ENCODE data around the gene SDC3.
A peak's percentile ranks its signal among the peaks of the same experiment; 100 is the strongest.

The SDC3 gene

GRCh38 chr1:30927448-30927847 is 18.9 kb upstream of the SDC3 start:
- Histone ChIP-seq H4K8ac (ENCODE audit: low read depth, low read length) (no peak overlapping the region), H3K4ac (ENCODE audit: low read depth, low read length) (no peak overlapping the region), H2BK5ac (ENCODE audit: low read length) (no peak overlapping the region), H3K4me2 (ENCODE audit: low read length) (no peak overlapping the region), H3K56ac (ENCODE audit: low read length) (no peak overlapping the region), H3K79me2 (ENCODE audit: control insufficient read depth, insufficient read depth, low read length) (no peaks in the 10 kb centered on the region), H3K9ac (ENCODE audit: low read length) (no peak overlapping the region), H3K18ac (ENCODE audit: low read length) (no peak overlapping the region), H3K4me1 (ENCODE audit: control insufficient read depth, low read depth, low read length) (no peaks in the 10 kb centered on the region), H3K4me3 (ENCODE audit: low read length) (no peak overlapping the region), H3K36me3 (ENCODE audit: control insufficient read depth, insufficient read depth, low read length) (peaks cover 2% of the 10 kb centered on the region), H3K79me1 (ENCODE audit: low read length) (no peaks in the 10 kb centered on the region), H2BK120ac (ENCODE audit: low read depth, low read length) (no peak overlapping the region), H2BK15ac (replicated peaks; ENCODE audit: low read depth) (no peak overlapping the region), H4K5ac (ENCODE audit: low read length) (no peak overlapping the region), H3K27ac (ENCODE audit: low read depth, low read length) (no peak overlapping the region), H2AK5ac (ENCODE audit: low read length) (no peak overlapping the region), H3K27me3 (ENCODE audit: insufficient read depth, low read length, poor library complexity) (no peaks in the 10 kb centered on the region), H3K23ac (ENCODE audit: low read length) (no peak overlapping the region)
- no CpG with 5 or more reads among the region's 3 CpGs for WGBS (ENCODE audit: extremely low coverage, insufficient coverage, low lambda C conversion rate)
- no peak for DNase-seq

DNA sequence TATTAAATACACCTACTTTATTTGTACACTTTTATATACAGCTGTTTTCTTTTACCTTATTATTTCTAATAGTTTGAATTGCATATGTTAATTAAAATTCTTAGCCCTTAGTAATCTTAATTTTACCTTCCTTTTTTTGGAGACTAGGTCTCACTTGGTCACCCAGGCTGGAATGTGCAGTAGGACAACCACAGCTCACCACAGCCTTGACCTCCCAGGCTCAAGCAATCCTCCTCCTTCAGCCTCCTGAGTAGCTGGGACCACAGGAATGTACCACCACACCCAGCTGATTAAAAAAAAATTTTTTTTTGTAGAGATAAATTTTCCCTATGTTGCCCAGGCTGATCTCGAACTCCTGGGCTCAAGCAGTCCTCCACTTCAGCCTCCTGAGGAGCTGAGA is 15.0 kb upstream of the SDC3 start:
- no CpG with 5 or more reads among the region's 1 CpG for WGBS (ENCODE audit: extremely low coverage, insufficient coverage, low lambda C conversion rate)
- no peak overlapping the region for H3K18ac ChIP-seq (ENCODE audit: low read length)
- DNase-seq, result no peak

GRCh38 chr1:30920827-30921226 is 12.3 kb upstream of the SDC3 start:
- WGBS (ENCODE audit: extremely low coverage, insufficient coverage, low lambda C conversion rate), result no CpG with 5 or more reads among the region's 7 CpGs
- H3K4me1 ChIP-seq (ENCODE audit: control insufficient read depth, low read depth, low read length), result peaks cover 2% of the 10 kb centered on the region
- H2AK5ac ChIP-seq (ENCODE audit: low read length), result no peak overlapping the region
- no peak overlapping the region for H3K27ac ChIP-seq (ENCODE audit: low read depth, low read length)
- H3K79me2 ChIP-seq (ENCODE audit: control insufficient read depth, insufficient read depth, low read length), result no peaks in the 10 kb centered on the region
- H3K36me3 ChIP-seq (ENCODE audit: control insufficient read depth, insufficient read depth, low read length), result no peaks in the 10 kb centered on the region
- no peak overlapping the region for H3K18ac ChIP-seq (ENCODE audit: low read length)
- H3K9ac ChIP-seq (ENCODE audit: low read length), result no peak overlapping the region
- H4K5ac ChIP-seq (ENCODE audit: low read length), result no peak overlapping the region
- no peak overlapping the region for H2BK120ac ChIP-seq (ENCODE audit: low read depth, low read length)
- no peak overlapping the region for H3K4me3 ChIP-seq (ENCODE audit: low read length)
- no peak for DNase-seq
- no peak overlapping the region for H2BK15ac ChIP-seq (replicated peaks; ENCODE audit: low read depth)
- no peak overlapping the region for H2BK5ac ChIP-seq (ENCODE audit: low read length)
- H3K27me3 ChIP-seq (ENCODE audit: insufficient read depth, low read length, poor library complexity), result no peaks in the 10 kb centered on the region
- H3K79me1 ChIP-seq (ENCODE audit: low read length), result no peaks in the 10 kb centered on the region
- H3K23ac ChIP-seq (ENCODE audit: low read length), result no peak overlapping the region
- no peak overlapping the region for H3K4ac ChIP-seq (ENCODE audit: low read depth, low read length)
- no peak overlapping the region for H3K56ac ChIP-seq (ENCODE audit: low read length)
- H4K8ac ChIP-seq (ENCODE audit: low read depth, low read length), result no peak overlapping the region
- H3K4me2 ChIP-seq (ENCODE audit: low read length), result no peak overlapping the region

More for the DNA sequence above, 15.0 kb upstream of the SDC3 start:
- Histone ChIP-seq H3K4me1 (ENCODE audit: control insufficient read depth, low read depth, low read length) (peaks cover 2% of the 10 kb centered on the region), H3K4ac (ENCODE audit: low read depth, low read length) (no peak overlapping the region), H4K5ac (ENCODE audit: low read length) (no peak overlapping the region), H3K36me3 (ENCODE audit: control insufficient read depth, insufficient read depth, low read length) (no peaks in the 10 kb centered on the region), H3K4me3 (ENCODE audit: low read length) (no peak overlapping the region), H3K27me3 (ENCODE audit: insufficient read depth, low read length, poor library complexity) (no peaks in the 10 kb centered on the region), H3K23ac (ENCODE audit: low read length) (no peak overlapping the region), H3K4me2 (ENCODE audit: low read length) (no peak overlapping the region), H3K79me1 (ENCODE audit: low read length) (no peaks in the 10 kb centered on the region), H2AK5ac (ENCODE audit: low read length) (no peak overlapping the region), H2BK15ac (replicated peaks; ENCODE audit: low read depth) (no peak overlapping the region), H2BK5ac (ENCODE audit: low read length) (no peak overlapping the region), H3K9ac (ENCODE audit: low read length) (no peak overlapping the region), H2BK120ac (ENCODE audit: low read depth, low read length) (no peak overlapping the region), H4K8ac (ENCODE audit: low read depth, low read length) (no peak overlapping the region), H3K56ac (ENCODE audit: low read length) (no peak overlapping the region), H3K79me2 (ENCODE audit: control insufficient read depth, insufficient read depth, low read length) (no peaks in the 10 kb centered on the region), H3K27ac (ENCODE audit: low read depth, low read length) (no peak overlapping the region)

DNA sequence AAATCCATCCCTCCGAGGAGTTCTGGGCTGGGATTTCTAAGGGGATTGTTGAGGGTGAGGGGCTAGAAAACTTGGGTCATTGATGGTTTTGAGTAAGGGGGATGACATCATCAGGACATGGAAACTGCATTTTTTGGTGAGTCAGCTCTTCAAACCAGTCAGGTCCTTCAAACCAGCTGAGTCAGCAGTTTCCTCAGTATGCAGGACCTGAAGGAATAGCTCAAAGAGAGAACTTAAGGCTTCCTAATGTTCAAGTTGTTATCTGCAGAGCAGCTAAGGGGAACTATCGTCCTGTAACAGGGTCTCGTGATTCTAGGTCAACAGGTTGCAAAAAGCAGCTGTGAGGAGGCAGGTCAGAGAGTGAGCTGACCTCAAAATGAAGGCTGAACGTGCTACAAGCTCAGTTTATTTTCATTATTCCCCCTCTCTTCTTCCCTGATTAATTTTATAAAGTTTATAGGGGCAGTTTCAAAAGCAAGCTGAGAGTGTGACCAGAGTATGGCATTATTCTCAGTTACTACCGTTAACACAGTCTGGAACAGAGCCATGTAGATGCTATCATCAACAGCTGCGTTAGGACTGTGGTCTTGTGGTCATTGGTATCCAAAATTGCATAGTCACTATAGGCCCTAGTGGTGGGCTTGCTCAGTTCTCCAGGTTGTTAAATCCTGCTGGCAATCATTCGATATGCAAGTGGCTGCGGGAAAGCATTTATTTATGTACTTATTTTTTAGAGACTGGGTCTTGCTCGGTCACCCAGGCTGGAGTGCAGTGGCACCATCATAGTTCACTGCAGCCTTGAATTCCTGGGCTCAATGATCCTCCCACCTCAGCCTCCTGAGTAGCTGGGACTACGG is 10.7 kb upstream of the SDC3 start:
- WGBS (ENCODE audit: extremely low coverage, insufficient coverage, low lambda C conversion rate), result no CpG with 5 or more reads among the region's 10 CpGs
- H2AK5ac ChIP-seq (ENCODE audit: low read length), result no peak overlapping the region
- H3K4ac ChIP-seq (ENCODE audit: low read depth, low read length), result no peak overlapping the region
- H3K56ac ChIP-seq (ENCODE audit: low read length), result no peak overlapping the region
- H3K79me1 ChIP-seq (ENCODE audit: low read length), result no peaks in the 10 kb centered on the region
- no peak overlapping the region for H2BK5ac ChIP-seq (ENCODE audit: low read length)
- no peak overlapping the region for H3K4me2 ChIP-seq (ENCODE audit: low read length)
- no peak overlapping the region for H3K27ac ChIP-seq (ENCODE audit: low read depth, low read length)
- no peak overlapping the region for H2BK15ac ChIP-seq (replicated peaks; ENCODE audit: low read depth)
- H3K36me3 ChIP-seq (ENCODE audit: control insufficient read depth, insufficient read depth, low read length), result no peaks in the 10 kb centered on the region
- DNase-seq, result peak; percentile 90
- H4K8ac ChIP-seq (ENCODE audit: low read depth, low read length), result no peak overlapping the region
- no peak overlapping the region for H3K23ac ChIP-seq (ENCODE audit: low read length)
- no peak overlapping the region for H3K18ac ChIP-seq (ENCODE audit: low read length)
- no peak overlapping the region for H2BK120ac ChIP-seq (ENCODE audit: low read depth, low read length)
- no peak overlapping the region for H3K4me3 ChIP-seq (ENCODE audit: low read length)
- H4K5ac ChIP-seq (ENCODE audit: low read length), result no peak overlapping the region
- no peaks in the 10 kb centered on the region for H3K79me2 ChIP-seq (ENCODE audit: control insufficient read depth, insufficient read depth, low read length)
- no peak overlapping the region for H3K9ac ChIP-seq (ENCODE audit: low read length)
- H3K27me3 ChIP-seq (ENCODE audit: insufficient read depth, low read length, poor library complexity), result no peaks in the 10 kb centered on the region
- peaks cover 2% of the 10 kb centered on the region for H3K4me1 ChIP-seq (ENCODE audit: control insufficient read depth, low read depth, low read length)

GRCh38 chr1:30916296-30916695 is 7.7 kb upstream of the SDC3 start:
- WGBS (ENCODE audit: extremely low coverage, insufficient coverage, low lambda C conversion rate), result no CpG with 5 or more reads among the region's 12 CpGs
- no peak for DNase-seq
- Histone ChIP-seq H2BK5ac (ENCODE audit: low read length) (no peak overlapping the region), H2BK15ac (replicated peaks; ENCODE audit: low read depth) (no peak overlapping the region), H3K23ac (ENCODE audit: low read length) (no peak overlapping the region), H3K4ac (ENCODE audit: low read depth, low read length) (no peak overlapping the region), H3K4me3 (ENCODE audit: low read length) (no peak overlapping the region), H2AK5ac (ENCODE audit: low read length) (no peak overlapping the region), H3K79me1 (ENCODE audit: low read length) (no peaks in the 10 kb centered on the region), H2BK120ac (ENCODE audit: low read depth, low read length) (no peak overlapping the region), H4K5ac (ENCODE audit: low read length) (no peak overlapping the region), H3K4me1 (ENCODE audit: control insufficient read depth, low read depth, low read length) (peaks cover 2% of the 10 kb centered on the region), H3K9ac (ENCODE audit: low read length) (no peak overlapping the region), H3K36me3 (ENCODE audit: control insufficient read depth, insufficient read depth, low read length) (no peaks in the 10 kb centered on the region), H3K4me2 (ENCODE audit: low read length) (no peak overlapping the region), H4K8ac (ENCODE audit: low read depth, low read length) (no peak overlapping the region), H3K27ac (ENCODE audit: low read depth, low read length) (no peak overlapping the region), H3K79me2 (ENCODE audit: control insufficient read depth, insufficient read depth, low read length) (no peaks in the 10 kb centered on the region), H3K18ac (ENCODE audit: low read length) (no peak overlapping the region), H3K56ac (ENCODE audit: low read length) (no peak overlapping the region), H3K27me3 (ENCODE audit: insufficient read depth, low read length, poor library complexity) (no peaks in the 10 kb centered on the region)

All from mesendoderm (in vitro differentiated cells).